Right lobe of liver (tissue), 6 donors: ENCODE results near the gene STK10. TPM values are rescaled to one million over a fixed set of nuclear protein-coding genes. Genes with fewer than 3 reads are reported as not detected.

Source experiments
- ATAC-seq, 4 donors: fragments of 200-7000 bp; cut with Tn5 transposase; one replicate each; pipeline ENCODE4 v1.9.1; 2020; ENCODE audit warnings: mild to moderate bottlenecking in 4 of 4, moderate library complexity in 4 of 4
- DNase-seq, 3 donors: peaks; one replicate each; pipeline ENCODE4 v3.0.0-alpha.2; 2020
- H3K27ac ChIP-seq, 3 donors: fragments of 200-600 bp; one replicate each; pipeline ENCODE4 v1.8.0; 2022
- H3K27me3 ChIP-seq, 2 donors: fragments of 200-600 bp; one replicate each; pipeline ENCODE4 v1.8.0; 2022
- H3K36me3 ChIP-seq, 4 donors: fragments of 200-600 bp; sonication (generic) in 1 of 4; one replicate each; pipeline versions ENCODE4 v1.5.1 to v1.8.0; 2017 to 2022; ENCODE audit warnings: control low read depth in 1 of 4
- H3K4me1 ChIP-seq, 4 donors: fragments of 200-600 bp; sonication (generic) in 1 of 4; one replicate each; pipeline versions ENCODE4 v1.5.1 to v1.8.0; 2017 to 2022; ENCODE audit warnings: control low read depth in 1 of 4
- H3K4me3 ChIP-seq, 3 donors: fragments of 200-600 bp; one replicate each; pipeline ENCODE4 v1.8.0; 2022
- H3K9me3 ChIP-seq, 4 donors: fragments of 200-600 bp; sonication (generic) in 1 of 4; one replicate each; pipeline versions ENCODE4 v1.5.1 to v1.8.0; 2017 to 2022; ENCODE audit warnings: control low read depth in 1 of 4
- POLR2A ChIP-seq: fragments of 450-650 bp; IDR thresholded peaks from one replicate; pipeline ENCODE4 v1.6.1; 2017; ENCODE audit warnings: antibody characterized with exemption, mild to moderate bottlenecking
- WGBS: methylation state at CpG from one replicate; pipeline ENCODE4 v1.1.6; 2018; ENCODE audit warnings: low coverage, low lambda C conversion rate; ENCODE audit not compliant: insufficient coverage; ENCODE audit errors: missing lambda C conversion rate; 5-methylcytosine and 5-hydroxymethylcytosine counted together
- intact Hi-C, 2 donors: fragments of 100-400 bp; cut with DNase I; formaldehyde crosslinking; loops; one replicate each; pipeline versions ENCODE4 v1.11.2 to v1.14.1; 2022
- total RNA-seq, 6 experiments: library from RNA; depleted of rRNA in 2 of 6; stranded (reverse); fragments of >200 nt in 2 of 6; fragmentation: NEBNext Ultra II Directional in 3 of 6; extraction: Animal tissue kit (Norgen Biotek cat#: 25700) in 3 of 6; gene quantifications; one replicate each; pipeline versions ENCODE4 v1.1.0 to v1.2.4, GENCODE V29; 2016 to 2023
- TF ChIP-seq, protein P1 (sequence below), 4 donors: fragments of 200-600 bp in 3 of 4; fragments of 450-650 bp in 1 of 4; IDR thresholded peaks; one replicate each; pipeline versions ENCODE4 v1.5.1 to v1.8.0; 2016 to 2022; ENCODE audit warnings: antibody characterized with exemption in 4 of 4, mild to moderate bottlenecking in 2 of 4
- donor health status: DM: no; HTN: yes; CAD: no.
- donor health status: DM: no; HTN: no; CAD: no.
- donor health status: DM: no; HTN: no; CAD: no.
- donor health status: DM: no; HTN: yes; CAD: no.
- donor health status: DM: no; HTN: yes; CAD: no.

Gene STK10
- total RNA-seq, 6 experiments from 2014 or later: 6.9 to 27.4 (median 9.0) TPM

DNA sequence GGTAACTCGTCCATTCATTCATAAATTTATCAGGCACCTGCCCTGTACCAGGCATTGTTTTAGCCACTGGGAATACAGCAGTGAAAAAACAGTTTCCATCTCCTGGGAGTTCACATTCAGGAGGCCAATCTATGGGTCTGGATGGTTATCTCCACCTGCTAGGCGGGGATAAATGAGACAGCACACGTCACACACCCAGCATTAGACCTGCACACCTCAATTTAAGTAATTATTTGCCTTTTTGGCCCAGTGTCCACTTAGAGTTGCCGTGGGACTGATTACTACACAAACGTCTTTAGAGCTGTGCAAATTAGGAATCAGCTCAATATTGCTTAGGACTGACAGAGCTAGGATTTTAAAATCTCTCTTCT is 46.1 kb downstream of the STK10 start:
- Histone ChIP-seq H3K36me3 (no peaks in the 10 kb centered on the region), H3K27ac (no peak overlapping the region), H3K4me3 (no peak overlapping the region), H3K9me3 (no peaks in the 10 kb centered on the region), H3K27me3 (no peaks in the 10 kb centered on the region), H3K4me1 (no peaks in the 10 kb centered on the region)
- 48% methylated on average over 4 of the region's 5 CpGs for WGBS
- intact Hi-C loops: no loop called here
- DNase-seq (no peak), ATAC-seq (no peak)
- TF ChIP-seq, protein P1, sequence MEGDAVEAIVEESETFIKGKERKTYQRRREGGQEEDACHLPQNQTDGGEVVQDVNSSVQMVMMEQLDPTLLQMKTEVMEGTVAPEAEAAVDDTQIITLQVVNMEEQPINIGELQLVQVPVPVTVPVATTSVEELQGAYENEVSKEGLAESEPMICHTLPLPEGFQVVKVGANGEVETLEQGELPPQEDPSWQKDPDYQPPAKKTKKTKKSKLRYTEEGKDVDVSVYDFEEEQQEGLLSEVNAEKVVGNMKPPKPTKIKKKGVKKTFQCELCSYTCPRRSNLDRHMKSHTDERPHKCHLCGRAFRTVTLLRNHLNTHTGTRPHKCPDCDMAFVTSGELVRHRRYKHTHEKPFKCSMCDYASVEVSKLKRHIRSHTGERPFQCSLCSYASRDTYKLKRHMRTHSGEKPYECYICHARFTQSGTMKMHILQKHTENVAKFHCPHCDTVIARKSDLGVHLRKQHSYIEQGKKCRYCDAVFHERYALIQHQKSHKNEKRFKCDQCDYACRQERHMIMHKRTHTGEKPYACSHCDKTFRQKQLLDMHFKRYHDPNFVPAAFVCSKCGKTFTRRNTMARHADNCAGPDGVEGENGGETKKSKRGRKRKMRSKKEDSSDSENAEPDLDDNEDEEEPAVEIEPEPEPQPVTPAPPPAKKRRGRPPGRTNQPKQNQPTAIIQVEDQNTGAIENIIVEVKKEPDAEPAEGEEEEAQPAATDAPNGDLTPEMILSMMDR (IDR thresholded peaks at IDR 0.05): no peak
- no peak for TF ChIP-seq POLR2A

- no peak for TF ChIP-seq POLR2A
- TF ChIP-seq, protein P1 (IDR thresholded peaks at IDR 0.05): no peak
- no peak overlapping the region for H3K4me3 ChIP-seq
- H3K4me1 ChIP-seq: no peaks in the 10 kb centered on the region
- no peaks in the 10 kb centered on the region for H3K9me3 ChIP-seq
- H3K36me3 ChIP-seq: no peaks in the 10 kb centered on the region
- H3K27me3 ChIP-seq: no peaks in the 10 kb centered on the region
- no peak for DNase-seq
- intact Hi-C loops: no loop called here
- no peak for ATAC-seq
- no peak overlapping the region for H3K27ac ChIP-seq
- 84% methylated on average over 5 of the region's 6 CpGs for WGBS
These were observed 47.2 kb downstream of the STK10 start for GRCh38 chr5:172140866-172141265.

GRCh38 chr5:172140120-172140519 is 47.9 kb downstream of the STK10 start:
- TF ChIP-seq, protein P1 (IDR thresholded peaks at IDR 0.05): no peak
- TF ChIP-seq POLR2A: no peak
- Histone ChIP-seq H3K9me3 (no peaks in the 10 kb centered on the region), H3K27ac (no peak overlapping the region), H3K27me3 (no peaks in the 10 kb centered on the region), H3K36me3 (no peaks in the 10 kb centered on the region), H3K4me3 (no peak overlapping the region), H3K4me1 (no peaks in the 10 kb centered on the region)
- 72% methylated on average over 6 of the region's 9 CpGs for WGBS
- DNase-seq: peak in 1 of 3 donors; percentile 5
- intact Hi-C loops: no loop called here
- ATAC-seq: no peak

GRCh38 chr5:172137046-172137445 is 51.0 kb downstream of the STK10 start:
- Histone ChIP-seq H3K4me3 (no peak overlapping the region), H3K36me3 (no peaks in the 10 kb centered on the region)
- WGBS: 78% methylated on average over 3 of the region's 3 CpGs

More at GRCh38 chr5:172137046-172137445, 51.0 kb downstream of the STK10 start:
- intact Hi-C loops: no loop called here
- Histone ChIP-seq H3K27ac (no peak overlapping the region), H3K27me3 (no peaks in the 10 kb centered on the region), H3K4me1 (no peaks in the 10 kb centered on the region), H3K9me3 (no peaks in the 10 kb centered on the region)
- no peak for TF ChIP-seq POLR2A
- TF ChIP-seq, protein P1 (IDR thresholded peaks at IDR 0.05): no peak
- DNase-seq (no peak), ATAC-seq (no peak)
